LNCaP clone FGC (cell line): ENCODE data around the gene BICD2.
A peak's percentile ranks its signal among the peaks of the same experiment; 100 is the strongest.

Experiments used
- DNase-seq: peaks from one replicate; pipeline ENCODE4 v3.0.0-alpha.2; 2011; ENCODE audit warnings: low read depth
- H3K4me3 ChIP-seq: 2 replicates; pipeline ENCODE4 v1.5.1; 2011; ENCODE audit warnings: mild to moderate bottlenecking, low read depth, low read length, control low read depth
- TF ChIP-seq, protein P1 (sequence below): IDR thresholded peaks from 2 replicates; pipeline ENCODE4 v1.5.1; 2012; ENCODE audit warnings: mild to moderate bottlenecking; ENCODE audit not compliant: control insufficient read depth, insufficient read depth; ENCODE audit errors: extremely low read depth

The BICD2 gene

DNA sequence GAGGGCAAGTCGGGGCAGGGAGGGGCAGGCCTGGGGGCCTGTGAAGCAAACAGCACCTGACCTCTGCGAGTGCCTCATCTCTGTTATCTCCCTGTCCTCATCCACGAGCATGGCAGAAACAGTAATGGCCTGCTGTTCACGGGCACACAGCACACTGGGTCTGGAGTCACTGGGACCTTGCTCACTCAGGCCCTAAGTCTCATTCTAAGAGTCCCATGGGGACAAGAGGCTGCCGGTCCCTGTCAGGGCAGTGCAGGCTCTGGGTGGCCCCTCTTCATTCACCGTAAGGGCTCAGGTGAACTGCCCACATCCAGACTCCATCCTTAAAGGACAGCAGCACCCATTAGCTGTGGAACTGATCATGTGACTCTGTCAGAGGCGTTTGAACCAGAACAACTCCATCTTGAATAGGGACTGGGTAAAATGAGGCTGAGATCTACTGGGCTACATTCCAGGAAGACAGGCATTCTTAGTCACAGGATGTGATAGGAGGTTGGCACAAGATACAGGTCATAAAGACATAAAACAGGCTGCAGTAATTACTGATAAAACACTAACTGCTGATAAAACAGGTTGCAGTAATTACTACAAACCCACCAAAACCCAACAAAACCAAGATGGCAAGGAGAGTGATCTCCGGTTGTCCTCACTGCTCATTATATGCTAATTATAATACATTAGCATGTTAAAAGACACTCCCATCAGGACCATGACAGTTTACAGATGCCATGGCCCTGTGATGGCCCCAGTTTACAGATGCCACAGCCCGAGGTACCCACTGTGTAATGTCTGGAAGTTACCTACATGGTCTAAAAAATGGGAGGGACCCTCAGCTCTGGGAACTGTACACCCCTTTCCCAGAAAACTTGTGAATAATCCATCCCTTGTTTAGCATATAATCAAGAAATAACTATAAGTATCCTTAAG is 28.7 kb downstream of the BICD2 start:
- H3K4me3 ChIP-seq, result no peak overlapping the region
- TF ChIP-seq, protein P1, sequence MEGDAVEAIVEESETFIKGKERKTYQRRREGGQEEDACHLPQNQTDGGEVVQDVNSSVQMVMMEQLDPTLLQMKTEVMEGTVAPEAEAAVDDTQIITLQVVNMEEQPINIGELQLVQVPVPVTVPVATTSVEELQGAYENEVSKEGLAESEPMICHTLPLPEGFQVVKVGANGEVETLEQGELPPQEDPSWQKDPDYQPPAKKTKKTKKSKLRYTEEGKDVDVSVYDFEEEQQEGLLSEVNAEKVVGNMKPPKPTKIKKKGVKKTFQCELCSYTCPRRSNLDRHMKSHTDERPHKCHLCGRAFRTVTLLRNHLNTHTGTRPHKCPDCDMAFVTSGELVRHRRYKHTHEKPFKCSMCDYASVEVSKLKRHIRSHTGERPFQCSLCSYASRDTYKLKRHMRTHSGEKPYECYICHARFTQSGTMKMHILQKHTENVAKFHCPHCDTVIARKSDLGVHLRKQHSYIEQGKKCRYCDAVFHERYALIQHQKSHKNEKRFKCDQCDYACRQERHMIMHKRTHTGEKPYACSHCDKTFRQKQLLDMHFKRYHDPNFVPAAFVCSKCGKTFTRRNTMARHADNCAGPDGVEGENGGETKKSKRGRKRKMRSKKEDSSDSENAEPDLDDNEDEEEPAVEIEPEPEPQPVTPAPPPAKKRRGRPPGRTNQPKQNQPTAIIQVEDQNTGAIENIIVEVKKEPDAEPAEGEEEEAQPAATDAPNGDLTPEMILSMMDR, result no peak
- DNase-seq, result no peak

DNA sequence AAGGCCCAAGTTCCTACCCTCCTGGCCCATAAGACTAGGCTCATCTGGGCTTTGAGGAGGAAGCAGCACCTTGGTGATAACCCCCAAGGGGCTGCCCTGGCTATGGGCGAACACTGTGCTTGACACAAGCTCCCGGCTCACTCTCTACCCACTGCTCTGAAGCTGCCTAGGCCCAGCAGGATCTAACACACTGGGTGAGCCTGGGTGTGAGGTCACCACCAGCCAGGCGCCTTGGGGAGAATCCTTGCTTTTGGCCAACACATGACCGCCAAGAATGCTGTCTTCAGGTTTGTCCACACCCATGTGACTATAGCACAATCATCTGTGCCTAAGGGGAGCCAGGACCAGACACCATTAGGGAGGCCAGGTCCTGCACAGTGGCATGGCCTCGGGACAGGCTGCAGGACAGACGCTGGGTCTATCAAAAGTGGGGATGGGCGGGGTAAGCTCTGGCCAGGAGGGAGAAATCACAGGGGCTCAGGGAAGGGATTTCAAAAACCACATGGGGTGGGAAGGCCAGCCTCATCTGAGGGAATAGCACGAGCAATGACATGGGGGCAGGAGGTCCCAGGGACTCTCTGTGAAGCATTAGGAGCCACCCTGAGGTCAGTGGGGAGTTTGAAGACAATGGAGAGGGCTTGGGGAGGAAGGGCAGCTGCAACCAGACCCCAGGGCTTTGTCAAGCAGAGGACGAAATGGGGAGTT is 29.6 kb downstream of the BICD2 start:
- TF ChIP-seq, protein P1, result no peak
- no peak for DNase-seq
- no peak overlapping the region for H3K4me3 ChIP-seq

- no peak overlapping the region for H3K4me3 ChIP-seq
- DNase-seq, result no peak
- TF ChIP-seq, protein P1, result no peak
Observed at GRCh38 chr9:92730897-92731296, 33.7 kb downstream of the BICD2 start.

DNA sequence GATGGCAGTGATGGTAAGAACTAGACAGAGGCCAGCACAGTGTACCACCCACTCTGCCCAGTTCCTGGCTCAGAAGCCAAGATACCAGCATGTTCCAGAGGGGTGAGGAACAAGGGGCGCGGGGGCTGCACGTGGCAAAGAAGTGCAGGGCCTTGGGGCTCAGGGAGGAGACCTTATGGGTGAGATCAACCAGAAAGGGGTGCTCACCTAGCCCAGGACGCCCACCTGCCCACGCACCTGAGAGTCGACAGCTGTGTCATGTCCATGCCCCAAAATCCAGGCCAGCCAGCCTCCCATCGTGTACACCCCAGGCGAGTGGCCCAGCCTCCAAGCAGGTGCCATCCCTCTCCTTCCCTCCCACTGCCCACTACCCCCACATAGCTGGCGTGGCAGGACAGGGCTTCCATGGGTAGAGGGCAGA is 34.9 kb downstream of the BICD2 start:
- H3K4me3 ChIP-seq, result no peak overlapping the region
- TF ChIP-seq, protein P1, result no peak
- no peak for DNase-seq

GRCh38 chr9:92728831-92729734 is 35.5 kb downstream of the BICD2 start:
- no peak overlapping the region for H3K4me3 ChIP-seq

More at GRCh38 chr9:92728831-92729734, 35.5 kb downstream of the BICD2 start:
- TF ChIP-seq, protein P1, result 0 out of 2 replicates have a peak, but pooled peaks have one; percentile 14
- DNase-seq, result no peak
